Astrocyte of the spinal cord (primary cell): ENCODE data around the gene STK39.

Experiments used
- DNase-seq: peaks from one replicate; pipeline ENCODE4 v3.0.0; 2011; ENCODE audit warnings: low read depth, low spot score
- H3K4me3 ChIP-seq: 2 replicates; pipeline ENCODE4 v1.5.1; 2011; ENCODE audit warnings: low read depth, mild to moderate bottlenecking, low read length, moderate library complexity
- in situ Hi-C: cut with HindIII; loops from 2 replicates; pipeline ENCODE4 v1.10.0; 2017; ENCODE audit warnings: low sequenced_read_pairs
- TF ChIP-seq, protein P1 (sequence below): IDR thresholded peaks from 2 replicates; pipeline ENCODE4 v1.5.1; 2012; ENCODE audit warnings: low read depth, mild to moderate bottlenecking, low read length, inconsistent platforms

STK39 gene

DNA sequence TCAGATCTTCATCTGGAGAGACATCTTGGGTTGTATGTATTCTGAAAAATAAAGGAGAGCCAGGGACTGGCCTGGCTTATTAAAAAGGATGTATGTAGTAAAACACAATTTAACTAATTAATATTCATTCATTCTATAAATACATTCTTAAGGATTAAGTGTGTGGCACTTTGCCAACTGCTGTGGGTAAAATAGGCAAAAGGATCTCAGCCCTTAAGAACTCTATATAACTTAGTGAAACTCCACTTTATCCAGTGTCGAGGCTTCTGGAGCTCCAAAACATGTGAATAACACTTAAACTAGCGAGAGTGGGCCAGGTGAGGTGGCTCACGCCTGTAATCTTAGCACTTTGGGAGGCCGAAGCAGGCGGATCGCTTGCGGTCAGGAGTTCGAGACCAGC, 7.7 kb upstream of the STK39 start:
- DNase-seq: no peak
- no peak overlapping the region for H3K4me3 ChIP-seq
- TF ChIP-seq, protein P1, sequence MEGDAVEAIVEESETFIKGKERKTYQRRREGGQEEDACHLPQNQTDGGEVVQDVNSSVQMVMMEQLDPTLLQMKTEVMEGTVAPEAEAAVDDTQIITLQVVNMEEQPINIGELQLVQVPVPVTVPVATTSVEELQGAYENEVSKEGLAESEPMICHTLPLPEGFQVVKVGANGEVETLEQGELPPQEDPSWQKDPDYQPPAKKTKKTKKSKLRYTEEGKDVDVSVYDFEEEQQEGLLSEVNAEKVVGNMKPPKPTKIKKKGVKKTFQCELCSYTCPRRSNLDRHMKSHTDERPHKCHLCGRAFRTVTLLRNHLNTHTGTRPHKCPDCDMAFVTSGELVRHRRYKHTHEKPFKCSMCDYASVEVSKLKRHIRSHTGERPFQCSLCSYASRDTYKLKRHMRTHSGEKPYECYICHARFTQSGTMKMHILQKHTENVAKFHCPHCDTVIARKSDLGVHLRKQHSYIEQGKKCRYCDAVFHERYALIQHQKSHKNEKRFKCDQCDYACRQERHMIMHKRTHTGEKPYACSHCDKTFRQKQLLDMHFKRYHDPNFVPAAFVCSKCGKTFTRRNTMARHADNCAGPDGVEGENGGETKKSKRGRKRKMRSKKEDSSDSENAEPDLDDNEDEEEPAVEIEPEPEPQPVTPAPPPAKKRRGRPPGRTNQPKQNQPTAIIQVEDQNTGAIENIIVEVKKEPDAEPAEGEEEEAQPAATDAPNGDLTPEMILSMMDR: no peak
- in situ Hi-C loops: no loop called here

DNA sequence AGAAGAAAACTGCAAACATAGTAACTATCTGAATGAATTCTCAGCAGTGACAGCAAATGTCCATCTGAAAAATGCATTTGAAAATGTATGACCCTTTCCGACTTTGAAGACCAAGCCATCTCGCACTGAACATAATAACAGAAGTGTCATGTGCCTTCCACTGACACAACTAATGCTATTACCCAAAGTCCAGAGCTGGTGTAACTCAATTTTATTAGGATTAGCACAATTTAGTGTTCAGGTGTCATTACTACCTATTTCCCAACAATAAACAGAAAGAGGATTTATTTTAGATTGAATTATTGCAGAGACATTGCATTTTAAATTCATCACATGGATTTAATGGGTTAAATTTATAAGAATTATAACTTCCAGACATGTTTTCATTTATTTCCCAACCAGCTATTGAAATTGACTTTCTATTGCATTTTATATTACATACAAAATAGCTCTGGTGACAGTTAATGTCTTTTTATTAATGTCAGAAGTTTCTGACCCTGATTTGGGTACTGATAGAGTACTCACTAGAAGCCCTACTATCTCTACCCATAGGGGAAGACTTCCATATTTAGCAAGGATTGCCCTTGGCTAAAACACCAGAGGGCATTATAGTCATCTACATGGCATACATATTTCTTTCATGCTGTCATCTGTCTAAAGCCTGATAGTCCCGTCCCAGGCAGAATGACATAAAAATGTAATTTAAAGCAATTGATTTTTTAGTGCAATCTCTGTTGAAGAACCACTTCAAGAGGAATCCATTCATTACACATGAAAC, 7.0 kb upstream of the STK39 start:
- no peak for DNase-seq
- TF ChIP-seq, protein P1: no peak
- no peak overlapping the region for H3K4me3 ChIP-seq
- in situ Hi-C loops: no loop called here

DNA sequence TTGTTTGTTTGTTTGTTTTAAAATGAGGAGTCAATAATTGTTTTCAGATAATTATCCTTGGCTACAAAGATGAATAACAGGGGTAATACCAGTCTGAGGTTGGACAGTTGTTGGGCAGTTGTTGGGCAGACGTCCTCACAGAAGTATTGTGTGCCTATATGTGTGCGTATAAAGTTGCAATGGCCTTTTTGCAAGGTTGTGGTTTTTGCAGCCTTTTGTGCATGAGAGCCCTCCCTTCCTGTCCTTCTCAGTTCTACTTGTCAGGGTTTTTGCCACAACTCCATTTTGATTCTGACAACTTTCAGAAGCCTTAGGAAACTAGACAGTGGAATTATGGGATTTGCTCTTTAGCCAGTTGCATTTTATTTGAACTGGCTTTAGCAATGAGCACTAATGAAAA, 6.0 kb upstream of the STK39 start:
- TF ChIP-seq, protein P1: no peak
- no peak overlapping the region for H3K4me3 ChIP-seq
- DNase-seq: no peak
- in situ Hi-C loops: no loop called here

DNA sequence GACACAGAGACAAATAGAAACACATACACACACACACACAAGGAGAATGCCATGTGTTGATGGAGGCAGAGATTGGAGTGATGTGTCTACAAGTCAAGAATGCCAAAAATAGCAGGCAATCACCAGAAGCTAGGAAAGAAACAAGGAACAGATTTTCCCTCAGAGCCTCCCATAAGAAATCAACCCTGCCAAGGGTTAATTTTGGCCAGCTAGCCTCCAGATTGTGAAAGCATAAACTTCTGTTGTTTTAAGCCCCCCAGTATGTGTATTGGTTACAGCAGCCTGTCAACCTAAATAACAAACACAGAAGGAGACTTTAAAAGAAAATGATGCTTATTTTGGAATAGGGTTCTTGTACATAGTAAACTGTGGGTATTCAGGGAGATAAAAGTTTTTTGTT, 5.6 kb upstream of the STK39 start:
- no peak overlapping the region for H3K4me3 ChIP-seq
- TF ChIP-seq, protein P1: no peak
- in situ Hi-C loops: no loop called here
- DNase-seq: no peak

DNA sequence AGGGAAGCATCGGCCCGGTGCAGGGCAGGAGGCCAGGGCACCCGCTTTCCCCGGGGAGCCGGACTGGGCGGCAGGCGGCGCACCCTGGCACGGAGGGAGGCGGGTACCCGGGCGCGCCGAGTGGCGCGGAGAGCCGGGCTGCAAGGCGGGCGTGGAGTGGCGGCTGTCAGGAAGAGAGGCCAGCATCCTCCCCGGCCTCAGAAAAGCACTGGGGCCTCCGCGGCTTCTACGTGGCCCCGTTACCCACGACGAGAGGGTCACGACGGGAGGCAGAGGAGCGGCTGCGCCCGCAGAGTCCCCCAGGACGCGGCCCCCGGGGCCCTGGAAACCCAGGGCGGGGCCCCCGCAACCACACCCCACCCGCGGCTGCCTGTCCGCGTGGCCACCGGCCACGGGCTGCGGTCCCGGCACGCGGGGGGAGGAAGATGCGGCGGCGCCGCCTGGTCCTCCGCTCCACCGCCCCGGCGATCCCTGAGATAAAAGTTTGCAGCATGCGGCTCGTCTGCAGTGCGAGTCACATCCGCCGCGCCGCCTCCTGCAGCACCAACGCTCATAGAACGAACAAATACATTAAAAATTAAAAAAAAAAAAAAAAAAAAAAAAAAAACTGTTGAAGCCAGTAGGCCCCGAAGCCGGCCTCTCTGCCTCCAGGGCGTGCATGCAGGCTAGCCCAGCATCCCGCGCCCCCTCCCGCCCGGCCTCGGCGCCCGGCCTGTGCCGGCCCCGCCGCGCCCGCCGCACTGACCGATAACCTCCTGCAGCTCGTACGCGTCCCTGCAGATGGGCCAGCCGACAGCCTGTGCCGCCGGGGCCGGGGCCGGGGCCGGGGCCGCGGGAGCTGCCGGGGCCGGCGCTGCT, 683 bp downstream of the STK39 start:
- TF ChIP-seq, protein P1: peak; percentile 46
- in situ Hi-C loops: no loop called here

DNA sequence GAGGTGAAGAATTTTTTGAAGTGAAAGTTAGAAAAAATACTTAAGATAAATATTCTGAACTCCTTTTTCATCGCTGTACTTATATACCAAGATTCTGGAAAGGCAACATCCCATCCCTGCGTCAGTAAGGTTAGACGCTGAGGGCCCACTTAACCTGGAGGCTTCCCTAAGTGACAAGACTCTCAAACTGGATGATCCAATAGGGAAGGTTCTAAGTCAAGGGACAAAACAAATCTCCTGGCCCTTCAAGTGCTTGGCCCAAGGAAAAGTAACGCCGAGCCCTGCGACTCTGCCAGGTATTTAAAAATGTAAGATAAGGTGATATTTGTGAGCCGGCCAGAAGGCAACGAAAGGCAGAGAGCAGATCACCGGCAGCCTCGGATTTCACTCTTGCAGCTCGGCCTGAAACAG, 1.3 kb downstream of the STK39 start:
- peak overlapping the region; percentile 77 for H3K4me3 ChIP-seq
- DNase-seq: no peak
- in situ Hi-C loops: no loop called here
- TF ChIP-seq, protein P1: no peak

More for the DNA sequence above, 683 bp downstream of the STK39 start:
- DNase-seq: peak; percentile 70
- H3K4me3 ChIP-seq: peak overlapping the region; percentile 77
